ENCODE measurements around the gene MYBPH.

The MYBPH gene

GRCh38 chr1:203200916-203201315 lies 25.3 kb upstream of the MYBPH start:
- DNase-seq (ENCODE audit: low read depth, low spot score) = no peak

DNA sequence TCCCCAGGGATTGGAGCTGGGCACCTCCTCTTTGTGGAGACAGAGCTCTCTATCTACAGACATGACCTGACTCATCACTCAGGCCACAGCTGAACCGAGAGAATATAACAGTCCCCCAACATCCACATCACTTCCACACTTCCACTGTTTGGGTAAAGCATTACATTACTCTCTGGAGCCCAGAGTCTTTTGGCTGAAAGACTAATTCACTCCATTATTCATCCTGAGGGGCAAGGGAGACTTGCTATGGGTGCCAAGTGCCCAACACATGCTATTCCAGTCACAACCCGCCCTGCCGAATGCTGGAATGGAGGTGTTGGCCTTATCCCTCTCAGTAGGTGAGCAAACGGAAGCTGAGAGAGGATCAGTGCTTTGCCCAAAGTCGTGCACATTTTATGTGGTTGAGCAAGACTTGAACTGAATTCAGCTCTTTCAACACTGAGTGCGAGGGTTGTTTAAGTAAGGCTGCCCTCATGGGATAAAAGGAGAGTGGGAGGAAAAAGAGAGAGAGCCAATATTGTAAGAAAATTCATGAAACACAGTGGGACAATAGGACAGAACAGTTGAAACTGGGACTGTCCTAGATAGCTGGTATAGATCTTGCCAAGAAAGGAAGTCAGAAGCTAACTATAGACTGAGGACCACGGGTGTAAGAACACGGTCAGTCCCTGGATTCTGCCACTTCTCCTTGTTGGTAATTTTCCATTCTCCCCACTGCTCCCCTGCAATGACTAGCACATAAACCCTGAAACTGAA lies 24.4 kb upstream of the MYBPH start:
- no peak for DNase-seq (ENCODE audit: low read depth, low spot score)

- DNase-seq (ENCODE audit: low read depth, low spot score) = no peak
Measured at GRCh38 chr1:203199481-203199815, 23.8 kb upstream of the MYBPH start.

GRCh38 chr1:203199002-203199401 lies 23.4 kb upstream of the MYBPH start:
- no peak for DNase-seq (ENCODE audit: low read depth, low spot score)

DNA sequence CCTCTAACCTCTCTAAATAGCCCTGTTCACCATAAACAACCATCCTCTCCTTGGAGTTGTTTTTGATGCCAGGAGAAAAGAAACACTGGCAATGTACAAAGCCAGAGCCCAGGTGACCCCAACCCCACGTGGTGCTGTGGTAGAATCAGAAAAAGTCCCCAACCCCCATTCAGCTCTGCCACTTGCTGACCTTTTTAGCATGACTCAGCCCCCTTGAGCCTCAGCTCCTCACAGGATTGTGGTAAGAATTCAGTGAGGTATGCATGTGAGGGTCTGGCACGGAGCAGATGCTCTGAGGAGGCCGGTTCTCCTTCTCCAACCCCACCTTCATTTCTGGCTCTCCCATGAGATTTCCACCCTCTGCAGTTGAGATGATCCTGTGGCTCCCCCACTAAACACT lies 22.0 kb upstream of the MYBPH start:
- no peak for DNase-seq (ENCODE audit: low read depth, low spot score)

DNA sequence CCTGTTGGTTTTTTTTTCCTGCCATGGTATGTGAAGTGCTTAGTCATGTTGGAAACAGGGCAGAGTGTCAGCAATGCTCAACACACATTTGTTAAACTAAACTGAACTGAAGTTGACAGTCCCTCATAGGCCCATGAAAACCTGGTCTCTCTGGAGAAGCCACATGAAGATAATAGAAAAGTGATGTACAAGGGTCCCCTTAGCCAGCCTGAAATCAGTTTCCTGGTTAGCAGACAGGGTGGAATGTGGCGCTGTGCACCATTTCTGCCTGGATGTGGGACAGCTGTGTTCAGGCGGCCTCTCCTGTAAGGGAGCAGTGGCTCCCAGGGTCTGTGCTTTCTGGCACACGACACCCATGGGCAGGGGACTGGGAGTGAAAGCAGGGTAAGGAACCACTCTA lies 20.7 kb upstream of the MYBPH start:
- DNase-seq (ENCODE audit: low read depth, low spot score) = no peak

GRCh38 chr1:203190949-203191348 lies 15.3 kb upstream of the MYBPH start:
- no peak for DNase-seq (ENCODE audit: low read depth, low spot score)

DNA sequence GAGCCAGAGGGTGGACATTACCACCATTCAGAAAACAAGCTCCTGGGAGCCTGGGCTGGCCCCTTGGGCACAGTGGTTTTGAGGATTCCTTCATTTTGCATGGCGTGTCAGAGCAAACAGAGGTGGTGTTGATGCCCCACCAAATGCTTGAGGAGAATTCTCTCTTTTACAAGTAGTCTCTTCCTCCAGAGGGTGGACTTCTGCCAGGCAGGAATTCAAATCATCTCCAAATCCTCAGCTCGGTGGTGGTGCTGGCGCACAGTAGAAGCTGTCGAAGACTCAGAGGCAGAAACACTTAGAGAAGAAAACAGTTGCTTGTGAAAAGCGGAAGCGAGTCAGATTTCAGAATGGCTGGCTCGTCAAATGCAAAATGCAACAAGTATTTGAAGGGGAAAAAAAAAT lies 14.3 kb upstream of the MYBPH start:
- DNase-seq (ENCODE audit: low read depth, low spot score) = no peak

GRCh38 chr1:203188686-203189232 lies 13.1 kb upstream of the MYBPH start:
- no peak for DNase-seq (ENCODE audit: low read depth, low spot score)

GRCh38 chr1:203187689-203188264 lies 12.2 kb upstream of the MYBPH start:
- DNase-seq (ENCODE audit: low read depth, low spot score) = no peak

GRCh38 chr1:203187304-203187685 lies 11.7 kb upstream of the MYBPH start:
- DNase-seq (ENCODE audit: low read depth, low spot score) = no peak

GRCh38 chr1:203186446-203187303 lies 11.0 kb upstream of the MYBPH start, which contains the start of gene CHI3L1:
TSS of gene CHI3L1 (minus strand) at chr1:203186704. CDS start at chr1:203186623, 81 bp downstream.
- DNase-seq (ENCODE audit: low read depth, low spot score) = no peak

DNA sequence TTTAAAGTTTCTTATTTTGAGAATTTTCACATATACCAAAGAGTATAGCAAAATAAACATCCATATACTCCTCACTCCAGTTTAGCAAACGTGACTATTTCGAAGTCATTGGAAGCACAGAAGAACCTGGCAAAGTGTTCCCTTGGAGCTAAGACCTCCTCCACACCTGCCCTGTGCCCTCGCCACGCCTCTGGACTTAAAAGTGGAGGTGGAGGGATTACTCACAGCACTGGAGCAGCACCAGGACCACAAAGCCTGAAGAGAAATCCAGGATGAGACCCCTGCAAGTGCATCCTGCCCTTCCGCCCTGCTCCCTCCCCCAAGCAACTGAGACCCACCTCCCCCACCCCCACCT lies 10.4 kb upstream of the MYBPH start:
- no peak for DNase-seq (ENCODE audit: low read depth, low spot score)

DNA sequence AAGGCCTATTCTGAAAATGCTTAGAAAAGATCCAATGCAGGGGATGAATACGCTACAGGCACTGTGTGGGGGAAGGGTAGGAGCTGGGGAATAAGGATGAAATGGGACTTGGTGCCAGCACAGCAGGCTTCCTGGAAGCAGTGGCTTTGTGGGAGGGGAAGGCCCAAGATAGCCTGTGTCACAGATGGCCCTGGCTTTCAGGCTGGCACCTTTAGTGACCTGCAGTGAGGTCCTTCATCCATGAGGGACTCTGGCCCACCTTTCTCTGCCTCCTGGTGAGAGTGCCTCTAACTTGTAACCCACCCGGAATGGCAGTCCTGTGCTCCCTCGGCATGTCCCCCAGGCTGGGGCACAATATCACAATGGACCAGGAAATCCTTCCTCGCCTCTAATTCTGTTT lies 10.0 kb upstream of the MYBPH start:
- DNase-seq (ENCODE audit: low read depth, low spot score) = no peak

DNA sequence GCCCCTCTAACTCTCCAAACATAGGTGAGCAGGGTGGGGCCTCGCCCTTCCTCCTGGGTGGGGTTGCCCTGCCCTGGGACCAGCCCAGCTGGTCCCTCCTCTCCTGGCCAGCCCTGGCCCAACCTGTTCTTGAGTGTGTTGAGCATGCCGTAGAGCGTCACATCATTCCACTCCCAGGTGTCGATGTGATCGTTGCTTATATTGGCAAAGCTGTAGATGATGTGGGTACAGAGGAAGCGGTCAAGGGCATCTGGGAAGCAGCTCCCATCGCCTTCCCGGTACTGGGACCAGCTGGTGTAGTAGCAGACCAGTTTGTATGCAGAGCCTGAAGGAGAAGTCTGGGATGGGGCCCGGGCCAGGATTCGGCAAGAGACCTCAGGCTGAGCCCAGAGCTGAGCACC lies 9.4 kb upstream of the MYBPH start:
- DNase-seq (ENCODE audit: low read depth, low spot score) = no peak

DNA sequence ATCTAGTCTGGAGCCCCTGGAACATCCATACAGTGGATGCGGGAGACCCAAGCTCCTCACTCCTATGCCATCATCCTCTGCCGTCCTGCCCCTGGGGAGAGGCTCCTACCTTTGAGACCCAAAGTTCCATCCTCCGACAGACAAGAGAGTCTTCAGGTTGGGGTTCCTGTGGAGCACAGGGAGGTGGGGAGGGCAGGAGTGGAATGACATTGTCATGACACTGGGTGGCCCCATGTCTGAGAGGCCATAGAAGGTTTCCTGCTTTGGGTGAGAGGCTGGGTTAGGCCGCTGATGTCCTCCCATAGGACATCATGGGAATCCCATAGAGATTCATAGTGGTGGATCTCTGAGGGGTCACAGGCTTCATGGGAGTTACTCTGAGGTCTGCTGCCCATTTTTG lies 8.8 kb upstream of the MYBPH start:
- no peak for DNase-seq (ENCODE audit: low read depth, low spot score)

- DNase-seq (ENCODE audit: low read depth, low spot score) = no peak
Measured at GRCh38 chr1:203183828-203184227, 8.2 kb upstream of the MYBPH start.

DNA sequence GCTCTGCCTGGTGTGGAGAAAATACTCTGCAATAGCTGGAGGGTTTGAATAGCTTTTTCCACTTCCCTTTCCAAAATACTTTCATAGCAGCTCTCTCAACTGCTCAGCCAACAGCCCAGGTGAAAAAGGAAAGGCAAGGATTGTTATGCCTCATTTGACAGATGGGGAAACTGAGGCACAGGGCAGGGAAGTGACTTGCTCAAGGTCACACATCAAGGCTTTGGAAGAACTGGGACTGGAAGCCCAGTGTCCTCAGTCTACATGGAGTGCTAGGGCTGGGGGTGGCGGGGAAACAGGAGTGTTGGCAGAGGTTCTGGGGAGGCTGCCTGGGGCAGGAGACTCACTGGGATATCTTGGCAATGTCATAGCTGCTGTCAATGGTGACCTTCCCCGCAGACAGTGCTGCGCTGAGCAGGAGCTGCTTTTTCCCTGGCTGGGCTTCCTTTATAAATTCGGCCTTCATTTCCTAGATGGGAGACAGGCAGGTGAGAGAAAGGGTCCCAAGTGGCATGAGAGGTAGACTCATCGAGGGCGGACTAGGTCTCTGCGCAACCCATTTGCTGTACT lies 6.8 kb upstream of the MYBPH start:
- DNase-seq (ENCODE audit: low read depth, low spot score) = no peak

GRCh38 chr1:203181586-203182386 lies 6.2 kb upstream of the MYBPH start:
- no peak for DNase-seq (ENCODE audit: low read depth, low spot score)

- no peak for DNase-seq (ENCODE audit: low read depth, low spot score)
Measured at GRCh38 chr1:203180611-203181330, 5.1 kb upstream of the MYBPH start.

DNA sequence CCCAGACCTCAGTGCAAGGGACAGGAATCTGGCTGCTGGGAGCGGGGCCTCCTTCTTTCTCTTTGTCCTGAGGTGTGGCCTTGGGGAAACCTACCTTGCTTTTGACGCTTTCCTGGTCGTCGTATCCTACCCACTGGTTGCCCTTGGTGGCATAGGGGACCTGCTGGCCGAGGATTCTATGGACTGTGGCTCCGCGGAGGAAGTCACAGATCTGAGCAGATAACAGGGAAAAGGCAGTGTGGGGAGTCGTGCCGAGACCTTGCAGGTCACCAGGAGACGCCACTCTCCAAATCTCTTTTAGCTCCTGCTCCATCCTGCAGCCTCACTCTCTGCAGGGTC lies 4.0 kb upstream of the MYBPH start:
- DNase-seq (ENCODE audit: low read depth, low spot score) = no peak

All from iPS DF 19.7 (cell line).